Endothelial cell of umbilical vein (primary cell): ENCODE results near the gene PEX5L. TPM values are rescaled to one million over a fixed set of nuclear protein-coding genes. Genes with fewer than 3 reads are reported as not detected.

Experiments used
- BruUV-seq: library from RNA; stranded (reverse); fragments of 400-500 nt; replicated peaks from 2 replicates; lab custom pipeline; 2021; lab: Mats Ljungman, UMichigan
- CTCF ChIA-PET: fragments of 300-600, 350-600 bp; sonication (Branson Sonifier 250); formaldehyde crosslinking; loops from one replicate; lab custom pipeline; 2021; ENCODE audit warnings: antibody characterized with exemption, inconsistent platforms; lab: Charles Lee
- POLR2A ChIA-PET: fragments of 300-600, 350-600 bp; sonication (Branson Sonifier 250); formaldehyde crosslinking; loops from one replicate; lab custom pipeline; 2021; ENCODE audit warnings: antibody characterized with exemption, inconsistent platforms; lab: Charles Lee
- DNase-seq: peaks from one replicate; pipeline ENCODE4 v3.0.0-alpha.2; 2011; ENCODE audit warnings: low read depth, low spot score
- FAIRE-seq: peaks from 2 replicates; lab custom pipeline; 2011; peaks lifted over from hg19 to GRCh38; lab: Jason Lieb, UNC
- H2AFZ ChIP-seq: 2 replicates; pipeline ENCODE4 v1.6.0; 2012; ENCODE audit warnings: low read depth, low read length, control low read depth, inconsistent platforms
- H3K27ac ChIP-seq: 2 replicates; pipeline ENCODE4 v1.5.1; 2011; ENCODE audit warnings: low read depth, mild to moderate bottlenecking, control low read depth, low read length, moderate library complexity; ENCODE audit not compliant: insufficient read depth
- H3K27me3 ChIP-seq, 2 experiments: 2 replicates each; pipeline versions ENCODE4 v1.6.0 to v1.6.1; 2011; ENCODE audit warnings: low read length in 2 of 2, mixed read lengths in 1 of 2; ENCODE audit not compliant: control insufficient read depth in 2 of 2, insufficient read depth in 2 of 2
- H3K36me3 ChIP-seq, 2 experiments: 2 replicates in 1 of 2; 3 replicates in 1 of 2; pipeline ENCODE4 v1.5.1; 2011; ENCODE audit warnings: low read length in 2 of 2, mild to moderate bottlenecking in 1 of 2, moderate library complexity in 1 of 2; ENCODE audit not compliant: control insufficient read depth in 2 of 2, insufficient read depth in 2 of 2; ENCODE audit errors: extremely low read depth in 1 of 2
- H3K4me1 ChIP-seq: 3 replicates; pipeline ENCODE4 v1.5.1; 2011; ENCODE audit warnings: mild to moderate bottlenecking, low read length; ENCODE audit not compliant: control insufficient read depth, insufficient read depth; ENCODE audit errors: extremely low read depth
- H3K4me2 ChIP-seq: 2 replicates; pipeline ENCODE4 v1.6.1; 2011; ENCODE audit warnings: low read length, control low read depth, mixed read lengths; ENCODE audit not compliant: insufficient read depth
- H3K4me3 ChIP-seq, 3 experiments: fragments of 200-600 bp in 1 of 3; sonication (generic), shearing (Covaris generic) in 1 of 3; replicated peaks in 1 of 3; 2 replicates each; pipeline ENCODE4 v1.5.1; 2011 to 2016; ENCODE audit warnings: control low read depth in 3 of 3, low read length in 3 of 3, mild to moderate bottlenecking in 2 of 3, inconsistent platforms in 1 of 3, low read depth in 1 of 3, moderate library complexity in 1 of 3; ENCODE audit not compliant: insufficient read depth in 1 of 3
- H3K79me2 ChIP-seq: 2 replicates; pipeline ENCODE4 v1.6.0; 2012; ENCODE audit warnings: low read length, inconsistent platforms; ENCODE audit not compliant: control insufficient read depth, insufficient read depth
- H3K9ac ChIP-seq: replicated peaks from 2 replicates; pipeline ENCODE3; 2011; ENCODE audit warnings: low read length, control low read depth; ENCODE audit not compliant: insufficient read depth; ENCODE audit errors: extremely low read depth
- H3K9me1 ChIP-seq: replicated peaks from 3 replicates; pipeline ENCODE4 v1.6.0; 2011; ENCODE audit warnings: mild to moderate bottlenecking, low read length; ENCODE audit not compliant: control insufficient read depth, insufficient read depth; ENCODE audit errors: extremely low read depth
- H3K9me3 ChIP-seq: replicated peaks from 2 replicates; pipeline ENCODE4 v1.5.1; 2012; ENCODE audit warnings: low read length, inconsistent platforms; ENCODE audit not compliant: control insufficient read depth, insufficient read depth
- H4K20me1 ChIP-seq: replicated peaks from 2 replicates; pipeline ENCODE3; 2011; ENCODE audit warnings: mild to moderate bottlenecking, low read length; ENCODE audit not compliant: control insufficient read depth, insufficient read depth; ENCODE audit errors: extremely low read depth
- EZH2 ChIP-seq: IDR thresholded peaks from 2 replicates; pipeline ENCODE4 v1.6.1; 2012; ENCODE audit warnings: borderline replicate concordance, low read depth, mild to moderate bottlenecking, moderate library complexity, low read length, inconsistent platforms; ENCODE audit not compliant: severe bottlenecking
- FOS ChIP-seq: IDR thresholded peaks from 2 replicates; pipeline ENCODE4 v1.6.1; 2011; ENCODE audit warnings: mild to moderate bottlenecking, low read length, moderate library complexity, borderline replicate concordance; ENCODE audit not compliant: insufficient read depth
- GATA2 ChIP-seq: IDR thresholded peaks from 2 replicates; pipeline ENCODE4 v1.7.0; 2011; ENCODE audit warnings: low read depth, mild to moderate bottlenecking, moderate library complexity, mixed read lengths, low read length; ENCODE audit not compliant: insufficient read length, insufficient read depth
- JUN ChIP-seq: IDR thresholded peaks from 2 replicates; pipeline ENCODE4 v1.6.1; 2011; ENCODE audit warnings: borderline replicate concordance, low read depth; ENCODE audit not compliant: insufficient read length, insufficient read depth
- MYC ChIP-seq: IDR thresholded peaks from one replicate; pipeline ENCODE4 v1.6.1; 2011; ENCODE audit warnings: mild to moderate bottlenecking, low read depth, low read length
- POLR2A ChIP-seq: IDR thresholded peaks from 2 replicates; pipeline ENCODE4 v1.6.1; 2012; ENCODE audit warnings: low read depth, mild to moderate bottlenecking, control low read depth, low read length
- POLR2AphosphoS5 ChIP-seq: IDR thresholded peaks from 2 replicates; pipeline ENCODE4 v1.6.1; 2012; ENCODE audit warnings: low read depth, mild to moderate bottlenecking, control low read depth, low read length, moderate library complexity; ENCODE audit not compliant: insufficient read depth
- dilution Hi-C: fragments of 300-500 bp; cut with MboI; formaldehyde crosslinking; loops from one replicate; pipeline ENCODE4 v1.15.0; 2019; ENCODE audit warnings: low sequenced_read_pairs; ENCODE audit not compliant: extremely low pct_ligation_motif_present
- intact Hi-C: fragments of 100-400 bp; cut with micrococcal nuclease; formaldehyde crosslinking; loops from one replicate; pipeline ENCODE4 v1.10.0; 2022
- polyA plus RNA-seq, 4 experiments: library from polyadenylated mRNA; depleted of rRNA in 3 of 4; stranded (reverse) in 3 of 4; unstranded in 1 of 4; fragments of >200 nt; gene quantifications; 2 replicates each; pipeline versions ENCODE4 v1.2.1 to v1.2.3, GENCODE V29; 2011 to 2012; ENCODE audit warnings: missing spikeins in 1 of 4
- total RNA-seq: library from RNA; stranded (reverse); gene quantifications from 2 replicates; pipeline ENCODE4 v1.2.3, GENCODE V29; 2021
- TF ChIP-seq, protein P1 (sequence below), 2 donors: IDR thresholded peaks; 1 replicate in 1 of 2; 2 replicates in 1 of 2; pipeline ENCODE4 v1.5.1; 2011; ENCODE audit warnings: low read length in 2 of 2, mild to moderate bottlenecking in 2 of 2, moderate library complexity in 2 of 2, control low read depth in 1 of 2, inconsistent platforms in 1 of 2, low read depth in 1 of 2; ENCODE audit not compliant: insufficient read depth in 1 of 2; ENCODE audit errors: extremely low read depth in 1 of 2
- TF ChIP-seq, protein P2 (sequence below): IDR thresholded peaks from 2 replicates; pipeline ENCODE4 v1.6.1; 2011; ENCODE audit not compliant: insufficient read depth, insufficient read length

The PEX5L gene
- total and polyA plus RNA-seq, 2 donors (not counting 3 experiments of a cell fraction or from before 2014, with no cell fraction given), result not detected

DNA sequence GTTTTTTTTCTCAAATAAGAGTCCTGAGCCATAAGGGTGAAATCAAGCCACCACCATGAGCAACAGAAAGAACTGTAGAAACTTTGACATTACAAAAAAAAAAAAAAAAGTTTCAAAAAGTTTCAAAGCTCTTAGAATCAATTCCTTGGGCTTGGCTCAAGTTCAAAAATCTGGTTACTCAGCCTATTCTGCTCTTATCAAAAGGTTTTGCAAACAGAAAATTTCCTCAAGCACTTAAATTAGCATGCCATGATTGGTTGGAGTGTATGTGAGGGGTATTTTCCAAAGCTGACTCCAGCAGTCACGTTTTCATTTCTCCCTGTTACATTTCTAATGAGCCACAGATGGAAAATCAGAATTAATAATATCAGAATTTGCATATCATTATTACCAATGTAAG is 12.1 kb upstream of the PEX5L start:
- Histone ChIP-seq H3K79me2 (no peaks in the 10 kb centered on the region), H4K20me1 (no peaks in the 10 kb centered on the region), H3K4me3 (no peak overlapping the region), H3K27me3 (no peaks in the 10 kb centered on the region), H3K27ac (no peak overlapping the region), H3K9ac (no peak overlapping the region), H3K4me1 (no peaks in the 10 kb centered on the region), H3K9me3 (no peaks in the 10 kb centered on the region), H3K4me2 (no peak overlapping the region), H3K9me1 (no peaks in the 10 kb centered on the region), H2AFZ (no peak overlapping the region), H3K36me3 (no peaks in the 10 kb centered on the region)
- no peak for FAIRE-seq
- DNase-seq, result no peak
- ChIA-PET POLR2A (interaction anchor here (0.6 kb wide), 1 partner anchor 713 kb away, joined by 3 read pairs; no protein-coding TSS in a partner anchor), CTCF (no interaction called here)
- TF ChIP-seq, protein P1, sequence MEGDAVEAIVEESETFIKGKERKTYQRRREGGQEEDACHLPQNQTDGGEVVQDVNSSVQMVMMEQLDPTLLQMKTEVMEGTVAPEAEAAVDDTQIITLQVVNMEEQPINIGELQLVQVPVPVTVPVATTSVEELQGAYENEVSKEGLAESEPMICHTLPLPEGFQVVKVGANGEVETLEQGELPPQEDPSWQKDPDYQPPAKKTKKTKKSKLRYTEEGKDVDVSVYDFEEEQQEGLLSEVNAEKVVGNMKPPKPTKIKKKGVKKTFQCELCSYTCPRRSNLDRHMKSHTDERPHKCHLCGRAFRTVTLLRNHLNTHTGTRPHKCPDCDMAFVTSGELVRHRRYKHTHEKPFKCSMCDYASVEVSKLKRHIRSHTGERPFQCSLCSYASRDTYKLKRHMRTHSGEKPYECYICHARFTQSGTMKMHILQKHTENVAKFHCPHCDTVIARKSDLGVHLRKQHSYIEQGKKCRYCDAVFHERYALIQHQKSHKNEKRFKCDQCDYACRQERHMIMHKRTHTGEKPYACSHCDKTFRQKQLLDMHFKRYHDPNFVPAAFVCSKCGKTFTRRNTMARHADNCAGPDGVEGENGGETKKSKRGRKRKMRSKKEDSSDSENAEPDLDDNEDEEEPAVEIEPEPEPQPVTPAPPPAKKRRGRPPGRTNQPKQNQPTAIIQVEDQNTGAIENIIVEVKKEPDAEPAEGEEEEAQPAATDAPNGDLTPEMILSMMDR (IDR thresholded peaks at IDR 0.05; ENCODE audit: extremely low read depth in 1 of 2, insufficient read depth in 1 of 2, low read depth in 1 of 2, low read length in 2 of 2), result no peak
- TF ChIP-seq JUN (no peak), GATA2 (no peak), POLR2A (no peak), MYC (no peak), POLR2AphosphoS5 (no peak), FOS (no peak), EZH2 (no peak)
- TF ChIP-seq, protein P2, sequence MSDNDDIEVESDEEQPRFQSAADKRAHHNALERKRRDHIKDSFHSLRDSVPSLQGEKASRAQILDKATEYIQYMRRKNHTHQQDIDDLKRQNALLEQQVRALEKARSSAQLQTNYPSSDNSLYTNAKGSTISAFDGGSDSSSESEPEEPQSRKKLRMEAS, result no peak
- dilution Hi-C loops, result no loop called here
- intact Hi-C loops, result no loop called here
- no TSS peak for BruUV-seq
